Measurements from ENCODE around the gene C1QA.

- TF ChIP-seq CTCF (tag by site-specific recombination; IDR thresholded peaks at IDR 0.05), result peak; percentile 95
- peak; percentile 99 for TF ChIP-seq KLF9 (tag by site-specific recombination; IDR thresholded peaks at IDR 0.05; ENCODE audit: low read depth)
- no peak for TF ChIP-seq ZNF121 (tag by site-specific recombination; IDR thresholded peaks at IDR 0.05)
Observed at GRCh38 chr1:22641906-22642636, 5.6 kb downstream of the C1QA start.

All from HEK293 (cell line).